HG03280 (cell line): ENCODE results near the gene ATXN3L.

Source experiments
- ATAC-seq: cut with Tn5 transposase; IDR thresholded peaks from one replicate; pipeline ENCODE4 v1.9.1; 2021; ENCODE audit warnings: mild to moderate bottlenecking, moderate library complexity; ENCODE audit not compliant: unreplicated experiment

Gene ATXN3L

DNA sequence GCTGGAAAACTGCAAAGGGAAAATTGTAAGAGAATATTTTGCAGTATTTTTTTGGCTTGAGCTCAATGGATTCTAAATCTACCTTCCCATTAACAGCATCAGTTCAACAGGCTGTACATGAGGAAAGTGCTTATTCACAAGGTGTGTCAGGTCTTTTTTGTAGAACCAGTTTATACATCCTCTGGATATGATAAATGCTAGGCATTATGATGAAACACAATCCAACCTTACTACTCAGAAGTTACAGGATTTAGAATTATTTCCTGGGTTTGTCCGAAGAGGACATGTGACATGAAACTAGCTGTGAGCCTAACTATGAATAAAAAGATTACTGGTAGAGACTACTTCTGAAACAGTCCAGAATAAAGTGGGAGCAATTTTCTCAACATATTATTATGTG, 49.5 kb downstream of the ATXN3L start:
- ATAC-seq, result no peak

DNA sequence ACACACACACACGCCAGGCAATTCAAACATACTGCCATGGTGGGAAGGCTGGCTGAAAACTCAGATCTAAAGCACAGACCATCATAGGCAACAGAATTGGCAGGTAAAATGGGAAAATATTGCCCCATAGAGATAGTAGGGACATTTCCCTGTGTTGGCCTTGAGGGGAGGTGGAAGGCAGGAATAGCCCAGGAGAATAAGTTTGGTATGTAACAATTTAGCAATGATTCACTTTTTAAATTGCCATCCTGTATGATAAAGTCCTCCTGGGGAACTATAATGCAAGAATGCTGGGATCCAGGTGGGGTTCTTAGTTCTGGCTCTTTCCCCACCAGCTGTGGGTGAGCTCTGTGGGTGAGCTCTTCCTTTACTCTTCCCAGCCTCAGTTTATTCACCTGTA, 51.0 kb downstream of the ATXN3L start:
- ATAC-seq, result no peak
